A673 (cell line): Measurements from ENCODE around the gene ADAMTS12.

Source experiments
- CTCF ChIP-seq: fragments of 300-800, 200-600 bp; sonication (generic); conservative IDR thresholded peaks from 2 replicates; pipeline ENCODE4 v1.5.1; 2017; ENCODE audit warnings: low read depth, mild to moderate bottlenecking, antibody characterized with exemption, low read length, moderate library complexity, mixed read lengths
- EZH2 ChIP-seq: fragments of 200-600 bp; sonication (generic); IDR thresholded peaks from 2 replicates; pipeline ENCODE4 v1.6.1; 2017; ENCODE audit warnings: borderline replicate concordance, low read depth, mild to moderate bottlenecking, mixed read lengths, antibody characterized with exemption, low read length; ENCODE audit not compliant: poor library complexity, severe bottlenecking

- TF ChIP-seq CTCF (no peak), EZH2 (no peak)
Observed at GRCh38 chr5:33794550-33795181, 97.1 kb downstream of the ADAMTS12 start.
